ENCODE measurements around the gene HEBP2. TPM values are rescaled to one million over a fixed set of nuclear protein-coding genes. Genes with fewer than 3 reads are reported as not detected.
"Not testable (repeated sequence)": the region's sequence is repeated elsewhere in the genome, so short reads cannot be mapped to it uniquely, and the experiment has no call there.

Gene HEBP2
- total RNA-seq, 2 donors from 2014 or later: 30.9 to 34.0 TPM

- peak; percentile 90 to 92 for ATAC-seq
Measured at GRCh38 chr6:138410972-138411880, 7.2 kb downstream of the HEBP2 start.

GRCh38 chr6:138415125-138415524 lies 11.1 kb downstream of the HEBP2 start:
- no peak overlapping the region for H3K27ac Mint-ChIP-seq
- no peak for ATAC-seq
- H3K9me3 Mint-ChIP-seq: peaks cover 0 to 15% of the 10 kb centered on the region in 2 donors
- no peak for DNase-seq (ENCODE audit: low spot score in 2 of 2)
- peaks cover 34 to 46% of the 10 kb centered on the region in 2 donors for H3K36me3 Mint-ChIP-seq

More at GRCh38 chr6:138410972-138411880, 7.2 kb downstream of the HEBP2 start:
- DNase-seq (ENCODE audit: low spot score in 2 of 2): peak in 1 of 2 donors; percentile 10
- Mint-ChIP-seq H3K9me3 (no peaks in the 10 kb centered on the region), H3K36me3 (peaks cover 31 to 39% of the 10 kb centered on the region in 2 donors), H3K27ac (peak overlapping the region; percentile 52 to 78)

- Mint-ChIP-seq H3K27ac (peak overlapping the region in 1 of 2 donors; percentile 52), H3K9me3 (peaks cover 0 to 15% of the 10 kb centered on the region in 2 donors), H3K36me3 (peaks cover 34 to 45% of the 10 kb centered on the region in 2 donors)
- ATAC-seq: no peak
- DNase-seq (ENCODE audit: low spot score in 2 of 2): no peak
Measured at GRCh38 chr6:138416206-138416605, 12.2 kb downstream of the HEBP2 start.

GRCh38 chr6:138417493-138418117 lies 13.6 kb downstream of the HEBP2 start:
- peak; percentile 70 to 89 for ATAC-seq
- peaks cover 34 to 39% of the 10 kb centered on the region in 2 donors for H3K36me3 Mint-ChIP-seq
- peaks cover 0 to 15% of the 10 kb centered on the region in 2 donors for H3K9me3 Mint-ChIP-seq
- peak overlapping the region; percentile 2 to 94 for H3K27ac Mint-ChIP-seq
- peak in 1 of 2 donors; percentile 14 for DNase-seq (ENCODE audit: low spot score in 2 of 2)

GRCh38 chr6:138418118-138418742 lies 14.2 kb downstream of the HEBP2 start:
- DNase-seq (ENCODE audit: low spot score in 2 of 2) (no peak), ATAC-seq (peak; percentile 37 to 78)
- peaks cover 0 to 15% of the 10 kb centered on the region in 2 donors for H3K9me3 Mint-ChIP-seq
- H3K36me3 Mint-ChIP-seq: peaks cover 34 to 39% of the 10 kb centered on the region in 2 donors
- peak overlapping the region in 1 of 2 donors; percentile 94 for H3K27ac Mint-ChIP-seq

- peaks cover 0 to 15% of the 10 kb centered on the region in 2 donors for H3K9me3 Mint-ChIP-seq
- ATAC-seq: no peak
- H3K27ac Mint-ChIP-seq: no peak overlapping the region
- H3K36me3 Mint-ChIP-seq: peaks cover 23 to 32% of the 10 kb centered on the region in 2 donors
- DNase-seq (ENCODE audit: low spot score in 2 of 2): no peak
Measured at GRCh38 chr6:138419766-138420165, 15.7 kb downstream of the HEBP2 start.

GRCh38 chr6:138420356-138420755 lies 16.3 kb downstream of the HEBP2 start:
- no peak overlapping the region for H3K27ac Mint-ChIP-seq
- H3K9me3 Mint-ChIP-seq: peaks cover 0 to 15% of the 10 kb centered on the region in 2 donors
- ATAC-seq: no peak

GRCh38 chr6:138421089-138421488 lies 17.1 kb downstream of the HEBP2 start:
- no peak overlapping the region for H3K27ac Mint-ChIP-seq
- H3K9me3 Mint-ChIP-seq: peaks cover 0 to 15% of the 10 kb centered on the region in 2 donors
- DNase-seq (ENCODE audit: low spot score in 2 of 2): no peak
- H3K36me3 Mint-ChIP-seq: peaks cover 21 to 29% of the 10 kb centered on the region in 2 donors
- no peak for ATAC-seq

More at GRCh38 chr6:138420356-138420755, 16.3 kb downstream of the HEBP2 start:
- peaks cover 23 to 32% of the 10 kb centered on the region in 2 donors for H3K36me3 Mint-ChIP-seq
- no peak for DNase-seq (ENCODE audit: low spot score in 2 of 2)

- no peak for DNase-seq (ENCODE audit: low spot score in 2 of 2)
- peaks cover 0 to 15% of the 10 kb centered on the region in 2 donors for H3K9me3 Mint-ChIP-seq
- H3K36me3 Mint-ChIP-seq: peaks cover 17 to 24% of the 10 kb centered on the region in 2 donors
- ATAC-seq: no peak
- H3K27ac Mint-ChIP-seq: no peak overlapping the region
Measured at GRCh38 chr6:138421608-138422007, 17.6 kb downstream of the HEBP2 start.

- H3K27ac Mint-ChIP-seq: no peak overlapping the region
- peaks cover 0 to 15% of the 10 kb centered on the region in 2 donors for H3K9me3 Mint-ChIP-seq
- ATAC-seq: no peak
- H3K36me3 Mint-ChIP-seq: peaks cover 15 to 17% of the 10 kb centered on the region in 2 donors
- DNase-seq (ENCODE audit: low spot score in 2 of 2): no peak
Measured at GRCh38 chr6:138422861-138423260, 18.8 kb downstream of the HEBP2 start.

GRCh38 chr6:138424004-138424904 lies 20.2 kb downstream of the HEBP2 start:
- peaks cover 0 to under 1% of the 10 kb centered on the region in 2 donors for H3K9me3 Mint-ChIP-seq
- DNase-seq (ENCODE audit: low spot score in 2 of 2) (no peak), ATAC-seq (no peak)
- H3K27ac Mint-ChIP-seq: no peak overlapping the region
- H3K36me3 Mint-ChIP-seq: peaks cover 1 to 3% of the 10 kb centered on the region in 2 donors

- DNase-seq (ENCODE audit: low spot score in 2 of 2); ATAC-seq; H3K9me3 Mint-ChIP-seq: not testable (repeated sequence)
Measured at GRCh38 chr6:138425256-138425655, 21.2 kb downstream of the HEBP2 start.

GRCh38 chr6:138426500-138427123 lies 22.6 kb downstream of the HEBP2 start:
- no peaks in the 10 kb centered on the region for H3K36me3 Mint-ChIP-seq
- DNase-seq (ENCODE audit: low spot score in 2 of 2) (no peak), ATAC-seq (no peak)
- H3K27ac Mint-ChIP-seq: no peak overlapping the region
- H3K9me3 Mint-ChIP-seq: no peaks in the 10 kb centered on the region

More at GRCh38 chr6:138425256-138425655, 21.2 kb downstream of the HEBP2 start:
- not testable (repeated sequence) for H3K36me3 Mint-ChIP-seq, H3K27ac Mint-ChIP-seq

GRCh38 chr6:138427701-138428100 lies 23.7 kb downstream of the HEBP2 start:
- ATAC-seq: no peak
- no peaks in the 10 kb centered on the region for H3K36me3 Mint-ChIP-seq

GRCh38 chr6:138428944-138429598 lies 25.0 kb downstream of the HEBP2 start:
- ATAC-seq (peak in 1 of 2 donors; percentile 61), DNase-seq (ENCODE audit: low spot score in 2 of 2) (peak in 1 of 2 donors; percentile 13)
- no peaks in the 10 kb centered on the region for H3K36me3 Mint-ChIP-seq
- no peak overlapping the region for H3K27ac Mint-ChIP-seq
- no peaks in the 10 kb centered on the region for H3K9me3 Mint-ChIP-seq

More at GRCh38 chr6:138427701-138428100, 23.7 kb downstream of the HEBP2 start:
- DNase-seq (ENCODE audit: low spot score in 2 of 2): no peak
- no peak overlapping the region for H3K27ac Mint-ChIP-seq
- no peaks in the 10 kb centered on the region for H3K9me3 Mint-ChIP-seq

Data from activated naive CD4-positive, alpha-beta T cell treated with anti-CD3 and anti-CD28 coated beads, Interleukin-2, amount 50 U/mL, for 72 hours (primary cell).